Neutrophil (primary cell): ENCODE data around the gene ANKRD52.
"Not testable (repeated sequence)": the region's sequence is repeated elsewhere in the genome, so short reads cannot be mapped to it uniquely, and the experiment has no call there.

Experiments
- H3K27ac ChIP-seq: fragments of 200-600 bp; sonication (generic); 2 replicates; pipeline ENCODE4 v1.5.1; 2016; ENCODE audit warnings: mild to moderate bottlenecking, moderate library complexity
- H3K27me3 ChIP-seq: fragments of 200-600 bp; sonication (generic); 2 replicates; pipeline ENCODE4 v1.6.0; 2016; ENCODE audit warnings: mild to moderate bottlenecking
- H3K36me3 ChIP-seq: fragments of 200-600 bp; sonication (generic); 2 replicates; pipeline ENCODE4 v1.5.1; 2017
- H3K4me1 ChIP-seq, 2 experiments: fragments of 200-600 bp in 1 of 2; sonication (generic) in 1 of 2; 1 replicate in 1 of 2; 2 replicates in 1 of 2; pipeline versions ENCODE4 v1.5.1 to v1.6.1; 2013 to 2016; ENCODE audit warnings: low read depth in 1 of 2, low read length in 1 of 2, mild to moderate bottlenecking in 1 of 2, moderate library complexity in 1 of 2; ENCODE audit not compliant: control insufficient read depth in 1 of 2, insufficient read depth in 1 of 2
- H3K4me3 ChIP-seq, 2 experiments: fragments of 200-600 bp in 1 of 2; sonication (generic) in 1 of 2; 1 replicate in 1 of 2; 2 replicates in 1 of 2; pipeline ENCODE4 v1.5.1; 2013 to 2016; ENCODE audit warnings: low read depth in 1 of 2, low read length in 1 of 2, mild to moderate bottlenecking in 1 of 2, moderate library complexity in 1 of 2
- H3K9me3 ChIP-seq: fragments of 200-600 bp; sonication (generic); 2 replicates; pipeline ENCODE4 v1.5.1; 2016
- TF ChIP-seq, protein P1 (sequence below): fragments of 200-600 bp; sonication (generic); IDR thresholded peaks from 2 replicates; pipeline ENCODE4 v1.5.1; 2016; ENCODE audit warnings: antibody characterized with exemption

The ANKRD52 gene

GRCh38 chr12:56202838-56203237 lies 55.3 kb downstream of the ANKRD52 start:
- TF ChIP-seq, protein P1, sequence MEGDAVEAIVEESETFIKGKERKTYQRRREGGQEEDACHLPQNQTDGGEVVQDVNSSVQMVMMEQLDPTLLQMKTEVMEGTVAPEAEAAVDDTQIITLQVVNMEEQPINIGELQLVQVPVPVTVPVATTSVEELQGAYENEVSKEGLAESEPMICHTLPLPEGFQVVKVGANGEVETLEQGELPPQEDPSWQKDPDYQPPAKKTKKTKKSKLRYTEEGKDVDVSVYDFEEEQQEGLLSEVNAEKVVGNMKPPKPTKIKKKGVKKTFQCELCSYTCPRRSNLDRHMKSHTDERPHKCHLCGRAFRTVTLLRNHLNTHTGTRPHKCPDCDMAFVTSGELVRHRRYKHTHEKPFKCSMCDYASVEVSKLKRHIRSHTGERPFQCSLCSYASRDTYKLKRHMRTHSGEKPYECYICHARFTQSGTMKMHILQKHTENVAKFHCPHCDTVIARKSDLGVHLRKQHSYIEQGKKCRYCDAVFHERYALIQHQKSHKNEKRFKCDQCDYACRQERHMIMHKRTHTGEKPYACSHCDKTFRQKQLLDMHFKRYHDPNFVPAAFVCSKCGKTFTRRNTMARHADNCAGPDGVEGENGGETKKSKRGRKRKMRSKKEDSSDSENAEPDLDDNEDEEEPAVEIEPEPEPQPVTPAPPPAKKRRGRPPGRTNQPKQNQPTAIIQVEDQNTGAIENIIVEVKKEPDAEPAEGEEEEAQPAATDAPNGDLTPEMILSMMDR = no peak
- H3K4me3 ChIP-seq = no peak overlapping the region
- peaks cover 39% of the 10 kb centered on the region for H3K36me3 ChIP-seq
- no peaks in the 10 kb centered on the region for H3K4me1 ChIP-seq
- H3K27ac ChIP-seq = peak overlapping the region; percentile 27
- H3K9me3 ChIP-seq = no peaks in the 10 kb centered on the region
- H3K27me3 ChIP-seq = no peaks in the 10 kb centered on the region

DNA sequence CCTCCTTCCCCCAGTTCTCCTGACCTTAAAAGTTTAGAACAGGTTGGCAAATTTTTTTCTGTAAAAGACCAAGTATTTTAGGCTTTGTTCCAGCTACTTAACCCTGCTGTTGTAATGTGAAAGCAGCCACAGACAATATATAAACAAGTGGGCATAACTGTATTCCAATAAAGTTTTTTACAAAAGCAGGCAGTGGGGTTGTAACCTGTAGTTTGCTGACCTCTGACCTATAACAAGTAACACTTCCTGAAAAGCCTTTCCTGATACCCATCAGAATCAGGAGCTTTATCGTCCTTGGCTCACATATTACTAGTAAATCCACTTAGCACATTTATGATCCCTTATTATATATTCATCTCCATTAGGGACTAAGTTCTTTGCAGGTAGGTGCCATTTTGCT lies 55.8 kb downstream of the ANKRD52 start:
- Histone ChIP-seq H3K4me3 (no peak overlapping the region), H3K4me1 (no peaks in the 10 kb centered on the region), H3K36me3 (peaks cover 34% of the 10 kb centered on the region), H3K27ac (peak overlapping the region; percentile 27), H3K27me3 (no peaks in the 10 kb centered on the region), H3K9me3 (no peaks in the 10 kb centered on the region)
- TF ChIP-seq, protein P1 = no peak

- no peak overlapping the region for H3K4me3 ChIP-seq
- H3K27me3 ChIP-seq = no peaks in the 10 kb centered on the region
- H3K9me3 ChIP-seq = no peaks in the 10 kb centered on the region
- H3K4me1 ChIP-seq = no peaks in the 10 kb centered on the region
- no peak overlapping the region for H3K27ac ChIP-seq
- TF ChIP-seq, protein P1 = no peak
- peaks cover 1% of the 10 kb centered on the region for H3K36me3 ChIP-seq
Observed at GRCh38 chr12:56198836-56199235, 59.3 kb downstream of the ANKRD52 start.

DNA sequence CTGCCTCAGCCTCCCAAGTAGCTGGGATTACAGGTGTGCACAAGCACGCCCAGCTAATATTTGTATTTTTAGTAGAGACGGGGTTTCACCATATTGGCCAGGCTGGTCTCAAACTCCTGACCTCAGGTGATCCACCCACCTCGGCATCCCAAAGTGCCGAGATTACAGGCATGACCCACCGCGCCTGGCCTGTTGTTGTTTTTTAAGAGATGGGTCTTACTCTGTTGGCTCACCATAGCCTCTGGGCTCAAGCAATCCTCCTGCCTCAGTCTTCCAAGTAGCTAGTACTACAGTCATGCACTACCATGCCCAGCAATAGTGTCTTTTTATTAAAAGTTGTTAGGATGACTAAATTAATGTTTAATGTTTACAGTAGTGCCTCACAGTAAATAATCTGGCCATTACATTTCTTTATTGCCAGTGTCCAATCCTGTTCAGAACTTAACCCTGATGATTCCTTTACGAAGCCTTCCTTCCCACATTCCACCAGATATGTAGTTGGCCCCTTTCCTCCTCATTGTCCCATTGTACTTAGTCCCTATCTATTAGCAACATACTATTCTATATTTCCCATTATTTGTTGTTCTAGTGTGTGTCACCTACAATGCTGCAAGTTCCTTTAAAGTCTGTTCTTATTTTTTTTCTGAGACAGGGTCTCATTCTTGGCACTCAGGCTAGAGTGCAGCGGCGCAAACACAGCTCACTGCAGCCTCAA lies 60.1 kb downstream of the ANKRD52 start:
- Histone ChIP-seq H3K9me3 (no peaks in the 10 kb centered on the region), H3K36me3 (no peaks in the 10 kb centered on the region), H3K27me3 (no peaks in the 10 kb centered on the region), H3K27ac (no peak overlapping the region), H3K4me1 (no peaks in the 10 kb centered on the region), H3K4me3 (no peak overlapping the region)
- TF ChIP-seq, protein P1 = no peak

DNA sequence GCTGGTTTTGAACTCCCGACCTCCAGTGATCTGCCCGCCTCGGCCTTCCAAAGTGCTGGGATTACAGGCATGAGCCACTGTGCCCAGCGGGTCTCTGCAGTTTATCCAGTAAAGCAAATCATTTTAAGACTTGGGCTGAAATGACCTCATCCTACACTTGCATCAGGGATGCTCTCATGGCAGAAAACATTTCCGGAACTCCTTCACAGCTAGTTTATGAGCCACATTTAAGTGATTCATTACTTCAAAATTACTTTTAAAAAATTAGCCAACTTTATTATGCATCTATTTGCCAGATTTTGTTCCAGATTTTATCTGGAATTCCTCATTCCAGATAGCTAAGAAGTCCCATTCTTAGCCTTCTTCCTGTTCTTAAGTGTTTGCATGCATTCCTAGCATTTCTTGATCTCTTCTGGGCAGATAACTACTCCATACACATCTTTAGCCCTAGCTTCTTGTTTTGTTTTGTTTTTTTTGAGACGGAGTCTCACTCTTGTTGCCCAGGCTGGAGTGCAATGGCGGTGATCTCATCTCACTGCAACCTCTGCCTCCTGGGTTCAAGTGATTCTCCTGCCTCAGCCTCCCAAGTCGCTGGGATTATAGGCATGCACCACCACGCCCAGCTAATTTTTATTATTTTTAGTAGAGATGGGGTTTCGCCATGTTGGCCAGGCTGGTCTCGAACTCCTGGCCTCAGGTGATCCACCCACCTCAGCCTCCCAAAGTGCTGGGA lies 61.2 kb downstream of the ANKRD52 start:
- H3K4me1 ChIP-seq, H3K9me3 ChIP-seq, H3K27me3 ChIP-seq, H3K4me3 ChIP-seq, H3K36me3 ChIP-seq, H3K27ac ChIP-seq: not testable (repeated sequence)

DNA sequence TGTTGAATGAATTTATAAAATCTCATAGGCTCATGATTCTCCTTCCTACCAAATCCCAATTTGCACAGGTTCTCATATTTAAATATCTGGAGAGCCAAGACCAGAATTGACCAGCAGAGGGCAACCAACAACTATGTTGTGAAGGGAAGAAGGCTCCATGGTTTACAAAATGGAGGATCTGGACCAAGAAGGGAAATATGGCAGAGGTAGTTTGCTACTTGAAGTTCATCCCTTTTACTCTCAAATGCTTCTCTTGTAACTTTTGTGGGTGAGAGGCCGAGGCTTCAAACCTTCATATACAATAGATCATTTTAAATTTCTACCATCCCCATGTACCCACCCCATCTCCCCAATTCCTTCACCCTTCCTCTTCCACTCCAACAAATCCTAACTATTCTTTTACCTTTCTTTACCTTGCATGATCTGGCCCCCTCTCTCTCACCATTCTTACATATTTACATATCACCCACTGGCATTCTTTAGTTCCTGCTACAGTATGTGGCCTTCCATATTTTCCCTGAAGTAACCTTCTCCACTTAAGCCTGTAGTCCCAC lies 65.1 kb downstream of the ANKRD52 start:
- Histone ChIP-seq H3K4me1 (peaks cover 21% of the 10 kb centered on the region in 2 experiments), H3K27me3 (no peaks in the 10 kb centered on the region), H3K9me3 (no peaks in the 10 kb centered on the region), H3K27ac (no peak overlapping the region), H3K4me3 (no peak overlapping the region), H3K36me3 (no peaks in the 10 kb centered on the region)
- TF ChIP-seq, protein P1 = peak; percentile 86
